GM13977 (cell line): ENCODE measurements around the gene CTNNA2.

Experiments used
- DNase-seq: peaks from one replicate; pipeline ENCODE4 v3.0.0; 2012; ENCODE audit warnings: low spot score
- CTCF ChIP-seq: IDR thresholded peaks from 2 replicates; pipeline ENCODE4 v1.5.1; 2012; ENCODE audit warnings: mild to moderate bottlenecking, control low read depth; ENCODE audit not compliant: insufficient read depth; ENCODE audit errors: extremely low read depth, missing control alignments
- in situ Hi-C: fragments of 300-500 bp; cut with MboI; formaldehyde crosslinking; loops from one replicate; pipeline ENCODE4 v1.12.0; 2022; ENCODE audit warnings: low sequenced_read_pairs, low pct_unique_long_range_greater_than_20kb, mixed read lengths, inconsistent platforms; ENCODE audit not compliant: unreplicated experiment

CTNNA2 gene

GRCh38 chr2:79512442-79513401 lies at the start of gene CTNNA2:
TSS of gene CTNNA2 (plus strand) at chr2:79513051.
- TF ChIP-seq CTCF, result peak; percentile 20
- DNase-seq, result peak; percentile 87
- in situ Hi-C loops, result no loop called here

GRCh38 chr2:79487399-79487798 lies 25.5 kb upstream of the CTNNA2 start:
- no peak for TF ChIP-seq CTCF
- no peak for DNase-seq
- in situ Hi-C loops, result no loop called here

- no peak for DNase-seq
- in situ Hi-C loops, result no loop called here
- no peak for TF ChIP-seq CTCF
Measured at GRCh38 chr2:79511320-79511951, 1.4 kb upstream of the CTNNA2 start.

GRCh38 chr2:79513711-79514110 lies 860 bp downstream of the CTNNA2 start:
- in situ Hi-C loops, result no loop called here
- no peak for TF ChIP-seq CTCF

GRCh38 chr2:79529636-79530035 lies 16.8 kb downstream of the CTNNA2 start:
- DNase-seq, result no peak
- no peak for TF ChIP-seq CTCF
- in situ Hi-C loops, result no loop called here

More at GRCh38 chr2:79513711-79514110, 860 bp downstream of the CTNNA2 start:
- no peak for DNase-seq

GRCh38 chr2:79530443-79530842 lies 17.6 kb downstream of the CTNNA2 start:
- in situ Hi-C loops, result no loop called here
- peak; percentile 15 for TF ChIP-seq CTCF
- no peak for DNase-seq
